ENCODE measurements around the gene INPP4B. TPM values are rescaled to one million over a fixed set of nuclear protein-coding genes. Genes with fewer than 3 reads are reported as not detected.

Gene INPP4B
- total RNA-seq, 2 experiments from 2014 or later = 43.7 to 44.7 TPM

DNA sequence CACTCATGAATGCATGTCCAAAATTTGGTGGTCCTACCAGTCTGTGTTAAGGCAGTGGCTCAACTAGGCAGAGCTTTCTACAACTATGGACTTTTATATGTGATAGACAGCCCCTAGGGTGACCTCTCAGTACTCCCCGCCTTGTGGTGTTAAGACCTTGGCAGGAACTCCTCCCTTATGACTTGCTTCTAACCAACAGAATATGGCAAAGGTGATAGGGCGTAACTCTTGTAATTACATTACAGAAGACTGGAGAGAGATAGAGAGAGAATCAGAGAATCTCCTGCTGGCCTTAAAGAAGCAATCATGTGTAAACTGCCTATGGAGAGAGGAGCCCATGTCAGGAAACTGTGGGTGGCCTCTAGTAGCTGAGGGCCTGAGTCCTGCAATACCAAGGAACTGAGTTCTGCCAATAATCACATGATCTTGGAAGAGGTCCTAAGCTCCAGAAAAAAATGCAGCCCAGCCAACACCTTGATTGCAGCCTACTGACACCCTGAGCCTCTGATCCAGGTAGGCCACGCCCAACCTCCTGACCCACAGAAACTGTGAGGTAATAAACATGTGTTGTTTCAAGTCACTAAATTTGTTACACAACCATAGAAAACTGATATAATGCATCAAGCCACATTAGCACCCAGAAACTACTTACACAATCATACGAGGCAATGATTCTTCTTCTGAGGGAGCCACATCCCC lies 68.9 kb downstream of the INPP4B start:
- ChIA-PET POLR2A (no interaction called here), CTCF (no interaction called here)
- Mint-ChIP-seq H3K4me1 (ENCODE audit: low read depth) (peaks cover 7% of the 10 kb centered on the region), H3K27me3 (ENCODE audit: low read depth) (no peaks in the 10 kb centered on the region), H3K4me3 (no peak overlapping the region), H3K36me3 (ENCODE audit: low read depth) (no peaks in the 10 kb centered on the region), H3K9me3 (ENCODE audit: insufficient read depth) (no peaks in the 10 kb centered on the region), H3K27ac (no peak overlapping the region)
- DNase-seq (no peak), ATAC-seq (no peak)

DNA sequence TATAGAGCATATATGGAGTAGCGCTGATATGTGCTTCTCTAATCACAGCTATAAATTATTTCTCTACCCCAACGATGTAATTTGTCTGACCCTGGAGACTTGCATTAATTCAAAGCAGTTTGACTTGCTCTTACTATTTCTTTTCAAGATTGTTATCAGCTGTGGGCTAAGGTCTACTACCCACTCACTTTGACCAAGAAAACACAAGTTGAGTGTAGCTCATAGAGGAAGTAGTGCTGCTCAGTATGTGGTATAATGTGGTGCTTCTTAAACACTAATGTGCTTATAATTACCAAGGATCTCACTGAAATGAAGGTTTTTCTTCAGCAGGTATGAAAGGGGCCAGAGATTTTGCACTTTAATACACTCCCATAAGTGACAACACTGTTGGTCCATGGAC lies 70.1 kb downstream of the INPP4B start:
- DNase-seq (no peak), ATAC-seq (no peak)
- H3K36me3 Mint-ChIP-seq (ENCODE audit: low read depth) = no peaks in the 10 kb centered on the region
- no peaks in the 10 kb centered on the region for H3K9me3 Mint-ChIP-seq (ENCODE audit: insufficient read depth)
- H3K27me3 Mint-ChIP-seq (ENCODE audit: low read depth) = no peaks in the 10 kb centered on the region
- peaks cover 7% of the 10 kb centered on the region for H3K4me1 Mint-ChIP-seq (ENCODE audit: low read depth)
- H3K4me3 Mint-ChIP-seq = no peak overlapping the region
- no peak overlapping the region for H3K27ac Mint-ChIP-seq
- ChIA-PET CTCF (no interaction called here), POLR2A (no interaction called here)

DNA sequence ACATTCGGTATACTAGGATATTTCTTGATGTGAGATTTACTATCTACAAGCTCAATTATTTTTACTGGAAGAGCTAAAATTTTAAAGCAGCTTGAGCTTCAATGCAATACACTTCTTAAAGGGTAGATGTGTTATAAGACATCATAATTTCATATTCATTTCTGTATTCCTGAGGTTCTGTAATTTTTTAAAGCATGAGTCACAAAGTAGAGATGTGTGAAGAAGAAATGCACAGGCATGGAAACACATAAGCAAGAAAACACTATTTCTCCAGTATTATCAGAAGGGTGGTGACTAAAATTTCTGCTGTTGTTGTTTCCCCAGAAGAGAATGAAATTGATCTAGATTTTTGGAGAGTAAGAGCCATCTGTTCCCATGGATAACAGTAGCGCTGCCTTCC lies 72.6 kb downstream of the INPP4B start:
- DNase-seq = no peak
- ATAC-seq = no peak

GRCh38 chr4:142762280-142762679 lies 83.8 kb downstream of the INPP4B start:
- POLR2A ChIA-PET = no interaction called here

More for the DNA sequence above, 72.6 kb downstream of the INPP4B start:
- ChIA-PET POLR2A (no interaction called here), CTCF (no interaction called here)
- H3K4me1 Mint-ChIP-seq (ENCODE audit: low read depth) = peaks cover 7% of the 10 kb centered on the region
- no peak overlapping the region for H3K27ac Mint-ChIP-seq
- no peak overlapping the region for H3K4me3 Mint-ChIP-seq
- H3K27me3 Mint-ChIP-seq (ENCODE audit: low read depth) = no peaks in the 10 kb centered on the region
- H3K9me3 Mint-ChIP-seq (ENCODE audit: insufficient read depth) = no peaks in the 10 kb centered on the region
- H3K36me3 Mint-ChIP-seq (ENCODE audit: low read depth) = no peaks in the 10 kb centered on the region

DNA sequence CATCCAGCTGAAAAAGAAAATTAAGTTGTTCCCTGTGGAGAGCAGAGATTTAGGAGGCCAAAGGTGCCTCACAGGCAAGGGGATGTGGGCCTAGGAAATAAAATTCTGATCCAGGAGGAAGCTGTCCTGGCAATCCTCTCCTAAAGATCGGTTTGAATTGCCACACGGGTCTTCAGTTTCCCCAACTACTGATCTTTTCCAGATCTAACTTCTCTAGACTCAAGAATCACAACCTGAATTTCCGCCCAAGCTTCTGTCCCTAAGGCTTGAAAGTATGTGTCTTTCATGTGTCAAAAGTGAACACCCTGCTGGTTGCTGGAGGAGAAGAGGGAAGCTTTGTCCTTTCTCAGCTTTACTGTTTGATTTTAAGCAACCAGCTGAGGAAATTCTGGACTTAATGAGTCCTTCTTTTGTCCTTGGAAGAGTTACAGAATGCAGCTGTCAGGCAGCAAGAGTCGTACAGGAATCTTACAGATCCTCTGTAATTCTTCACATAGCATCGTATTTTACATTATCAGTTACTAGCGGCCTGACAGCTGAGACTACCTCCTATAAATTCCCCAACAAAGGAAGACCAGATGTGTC lies 93.8 kb downstream of the INPP4B start:
- ChIA-PET CTCF (interaction anchor here (1.2 kb wide), 1 partner anchor 400 kb away, joined by 4 read pairs; no protein-coding TSS in a partner anchor), POLR2A (interaction anchor here (1.0 kb wide), 1 partner anchor 71 kb away, joined by 3 read pairs; no protein-coding TSS in a partner anchor)
- Mint-ChIP-seq H3K4me1 (ENCODE audit: low read depth) (no peaks in the 10 kb centered on the region), H3K27me3 (ENCODE audit: low read depth) (no peaks in the 10 kb centered on the region), H3K27ac (no peak overlapping the region), H3K36me3 (ENCODE audit: low read depth) (no peaks in the 10 kb centered on the region), H3K4me3 (no peak overlapping the region), H3K9me3 (ENCODE audit: insufficient read depth) (no peaks in the 10 kb centered on the region)
- ATAC-seq (no peak), DNase-seq (no peak)

More at GRCh38 chr4:142762280-142762679, 83.8 kb downstream of the INPP4B start:
- Mint-ChIP-seq H3K4me3 (no peak overlapping the region), H3K27me3 (ENCODE audit: low read depth) (no peaks in the 10 kb centered on the region), H3K27ac (no peak overlapping the region), H3K9me3 (ENCODE audit: insufficient read depth) (no peaks in the 10 kb centered on the region), H3K36me3 (ENCODE audit: low read depth) (no peaks in the 10 kb centered on the region), H3K4me1 (ENCODE audit: low read depth) (no peaks in the 10 kb centered on the region)
- DNase-seq = no peak
- no peak for ATAC-seq
- CTCF ChIA-PET = no interaction called here

DNA sequence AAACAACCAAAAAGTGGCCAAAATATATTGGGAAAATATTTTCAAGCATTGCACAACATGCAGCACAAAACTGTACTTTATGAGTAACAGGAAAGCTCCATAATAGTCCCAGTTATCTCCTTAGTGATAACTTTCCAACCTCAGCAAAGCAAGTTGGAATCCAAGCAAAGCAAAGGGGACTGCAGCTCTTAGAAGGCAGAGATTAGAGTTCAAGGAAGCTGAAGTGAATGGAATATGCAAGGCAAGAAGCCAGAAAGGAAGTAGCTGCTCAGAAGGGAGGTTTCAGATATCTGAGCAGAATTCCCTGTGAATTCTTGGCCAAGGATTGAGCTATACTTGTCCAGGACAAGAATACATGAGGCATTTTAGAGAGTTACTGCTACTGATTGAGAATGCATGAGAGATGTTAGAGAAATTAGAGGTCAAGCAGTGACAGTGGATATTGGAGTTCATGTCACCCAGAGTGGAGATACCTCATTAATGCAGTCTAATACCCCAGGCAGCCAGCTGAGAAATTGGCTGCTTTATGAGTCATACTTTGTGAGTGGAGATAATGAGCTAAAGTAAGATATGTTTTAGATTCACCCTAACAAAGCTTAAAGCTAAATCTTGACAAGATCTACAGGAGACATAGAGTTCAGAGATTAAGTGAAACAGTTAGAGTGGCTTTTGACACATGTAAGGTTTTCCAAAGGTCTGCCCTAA lies 102.8 kb downstream of the INPP4B start:
- DNase-seq (no peak), ATAC-seq (no peak)
- H3K9me3 Mint-ChIP-seq (ENCODE audit: insufficient read depth) = peaks cover 10% of the 10 kb centered on the region
- CTCF ChIA-PET = no interaction called here
- H3K4me3 Mint-ChIP-seq = no peak overlapping the region
- POLR2A ChIA-PET = no interaction called here
- no peaks in the 10 kb centered on the region for H3K36me3 Mint-ChIP-seq (ENCODE audit: low read depth)
- H3K27me3 Mint-ChIP-seq (ENCODE audit: low read depth) = no peaks in the 10 kb centered on the region
- no peak overlapping the region for H3K27ac Mint-ChIP-seq
- no peaks in the 10 kb centered on the region for H3K4me1 Mint-ChIP-seq (ENCODE audit: low read depth)

DNA sequence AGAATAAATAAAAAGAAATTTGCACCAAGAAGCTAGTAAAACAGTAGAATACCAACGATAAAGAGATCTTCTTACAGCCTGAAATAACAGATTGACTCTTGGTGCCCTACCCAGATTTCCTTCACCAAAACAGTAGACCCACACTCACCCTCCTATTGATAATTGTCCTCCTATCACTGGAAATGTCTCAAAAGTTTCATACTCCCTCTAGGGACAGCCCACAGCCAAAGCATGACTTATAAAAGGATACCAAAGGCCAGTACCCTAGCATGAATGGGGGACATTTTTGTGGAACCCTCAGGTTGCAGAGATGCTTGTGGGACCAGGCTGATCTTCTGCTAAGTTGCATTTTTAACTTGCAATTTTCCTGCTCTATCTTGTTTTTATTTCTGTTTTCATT lies 104.1 kb downstream of the INPP4B start:
- DNase-seq (no peak), ATAC-seq (no peak)
- Mint-ChIP-seq H3K27me3 (ENCODE audit: low read depth) (no peaks in the 10 kb centered on the region), H3K4me1 (ENCODE audit: low read depth) (no peaks in the 10 kb centered on the region), H3K4me3 (no peak overlapping the region), H3K27ac (no peak overlapping the region), H3K36me3 (ENCODE audit: low read depth) (no peaks in the 10 kb centered on the region), H3K9me3 (ENCODE audit: insufficient read depth) (peaks cover 10% of the 10 kb centered on the region)
- ChIA-PET CTCF (no interaction called here), POLR2A (no interaction called here)

- H3K9me3 Mint-ChIP-seq (ENCODE audit: insufficient read depth) = no peaks in the 10 kb centered on the region
- H3K27me3 Mint-ChIP-seq (ENCODE audit: low read depth) = no peaks in the 10 kb centered on the region
- no peaks in the 10 kb centered on the region for H3K36me3 Mint-ChIP-seq (ENCODE audit: low read depth)
- no peak overlapping the region for H3K27ac Mint-ChIP-seq
- no peak for DNase-seq
- ChIA-PET POLR2A (no interaction called here), CTCF (interaction anchor here (1.5 kb wide), 1 partner anchor 8 kb away, joined by 5 read pairs; no protein-coding TSS in a partner anchor)
- H3K4me3 Mint-ChIP-seq = no peak overlapping the region
- ATAC-seq = no peak
- H3K4me1 Mint-ChIP-seq (ENCODE audit: low read depth) = peaks cover 3% of the 10 kb centered on the region
Measured at GRCh38 chr4:142728233-142728632, 117.9 kb downstream of the INPP4B start.

DNA sequence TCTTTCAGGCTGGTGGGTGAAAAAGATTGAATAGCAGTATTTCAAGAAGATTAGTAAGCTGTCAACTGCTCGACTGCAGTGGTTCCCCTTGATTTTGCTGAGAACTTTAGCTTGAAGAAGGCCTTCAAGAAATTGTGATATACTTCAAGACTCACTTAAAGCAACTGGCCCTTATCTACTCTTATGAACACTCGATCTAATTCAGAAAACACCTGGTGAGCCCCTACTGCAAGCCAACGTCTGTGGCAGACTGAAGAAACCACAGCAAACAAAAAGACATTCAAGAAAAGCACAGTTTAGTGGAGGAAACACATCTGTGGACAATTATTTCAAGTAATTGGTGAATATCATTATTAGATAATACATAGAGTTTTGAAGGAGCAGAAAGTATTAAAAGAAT lies 119.0 kb downstream of the INPP4B start:
- Mint-ChIP-seq H3K4me1 (ENCODE audit: low read depth) (peaks cover 4% of the 10 kb centered on the region), H3K9me3 (ENCODE audit: insufficient read depth) (no peaks in the 10 kb centered on the region), H3K27me3 (ENCODE audit: low read depth) (no peaks in the 10 kb centered on the region), H3K4me3 (no peak overlapping the region), H3K27ac (no peak overlapping the region), H3K36me3 (ENCODE audit: low read depth) (no peaks in the 10 kb centered on the region)
- ChIA-PET CTCF (no interaction called here), POLR2A (no interaction called here)
- ATAC-seq (no peak), DNase-seq (no peak)

- H3K36me3 Mint-ChIP-seq (ENCODE audit: low read depth) = no peaks in the 10 kb centered on the region
Measured at GRCh38 chr4:142725886-142726285, 120.2 kb downstream of the INPP4B start.

DNA sequence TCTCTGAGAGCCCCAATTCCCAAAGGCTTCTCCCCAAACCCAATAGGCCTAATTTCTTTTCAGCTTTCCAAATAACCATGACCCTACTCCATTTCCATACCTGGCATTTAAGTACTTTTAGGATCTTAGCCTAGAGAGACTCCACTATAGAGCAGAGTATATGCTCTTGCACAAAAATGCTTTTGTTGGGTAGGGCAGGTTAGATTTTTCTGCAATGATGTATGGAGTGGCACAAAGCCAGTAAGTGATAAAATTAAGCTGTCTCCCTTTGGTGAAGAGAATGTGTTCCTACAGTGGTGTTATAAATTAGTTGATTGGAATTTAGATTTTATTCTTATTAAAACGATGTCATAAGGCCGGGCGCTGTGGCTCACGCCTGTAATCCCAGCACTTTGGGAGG lies 124.9 kb downstream of the INPP4B start:
- Mint-ChIP-seq H3K9me3 (ENCODE audit: insufficient read depth) (peaks cover 3% of the 10 kb centered on the region), H3K27me3 (ENCODE audit: low read depth) (no peaks in the 10 kb centered on the region)
- CTCF ChIA-PET = interaction anchor here (1.0 to 1.1 kb wide), 2 partner anchors 227 to 304 kb away, joined by 3 to 4 read pairs; no protein-coding TSS in a partner anchor

More at GRCh38 chr4:142725886-142726285, 120.2 kb downstream of the INPP4B start:
- ChIA-PET POLR2A (no interaction called here), CTCF (interaction anchor here (0.8 to 1.1 kb wide), 2 partner anchors 484 to 599 kb away, joined by 3 to 4 read pairs; no protein-coding TSS in a partner anchor)
- ATAC-seq = no peak
- no peaks in the 10 kb centered on the region for H3K27me3 Mint-ChIP-seq (ENCODE audit: low read depth)
- H3K4me3 Mint-ChIP-seq = no peak overlapping the region
- H3K4me1 Mint-ChIP-seq (ENCODE audit: low read depth) = peaks cover 5% of the 10 kb centered on the region
- DNase-seq = no peak
- no peaks in the 10 kb centered on the region for H3K9me3 Mint-ChIP-seq (ENCODE audit: insufficient read depth)
- H3K27ac Mint-ChIP-seq = no peak overlapping the region

More for the DNA sequence above, 124.9 kb downstream of the INPP4B start:
- Mint-ChIP-seq H3K4me1 (ENCODE audit: low read depth) (peaks cover 10% of the 10 kb centered on the region), H3K27ac (no peak overlapping the region), H3K4me3 (no peak overlapping the region), H3K36me3 (ENCODE audit: low read depth) (peaks cover 3% of the 10 kb centered on the region)
- POLR2A ChIA-PET = interaction anchor here (0.7 kb wide), 1 partner anchor 50 kb away, joined by 3 read pairs; no protein-coding TSS in a partner anchor
- ATAC-seq = no peak
- DNase-seq = no peak
